IPS DF 19.7 (cell line): ENCODE measurements around the gene GRIN2A.

Experiments
- DNase-seq: peaks from one replicate; pipeline ENCODE4 v3.0.0-alpha.2; 2013; ENCODE audit warnings: low read depth, low spot score

GRIN2A gene

DNA sequence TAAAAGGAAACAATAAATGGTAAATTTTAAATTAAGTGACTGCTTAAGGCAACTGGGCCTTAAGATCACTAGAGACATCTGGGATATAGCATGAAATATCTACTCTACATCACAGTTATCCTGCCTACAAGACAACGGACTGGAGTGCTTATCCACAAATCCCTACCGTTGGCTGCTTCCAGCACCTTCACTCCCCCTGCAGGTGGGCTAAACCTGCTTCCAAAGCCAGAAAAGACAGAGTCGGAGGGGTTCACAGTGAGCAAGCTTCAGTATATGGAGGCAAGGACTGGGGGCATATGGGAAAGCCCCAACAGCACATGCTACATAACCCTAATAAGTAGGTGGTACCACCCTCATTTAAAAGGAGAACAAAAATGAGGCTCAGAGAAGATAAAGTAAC lies 45.3 kb downstream of the GRIN2A start:
- DNase-seq, result no peak

DNA sequence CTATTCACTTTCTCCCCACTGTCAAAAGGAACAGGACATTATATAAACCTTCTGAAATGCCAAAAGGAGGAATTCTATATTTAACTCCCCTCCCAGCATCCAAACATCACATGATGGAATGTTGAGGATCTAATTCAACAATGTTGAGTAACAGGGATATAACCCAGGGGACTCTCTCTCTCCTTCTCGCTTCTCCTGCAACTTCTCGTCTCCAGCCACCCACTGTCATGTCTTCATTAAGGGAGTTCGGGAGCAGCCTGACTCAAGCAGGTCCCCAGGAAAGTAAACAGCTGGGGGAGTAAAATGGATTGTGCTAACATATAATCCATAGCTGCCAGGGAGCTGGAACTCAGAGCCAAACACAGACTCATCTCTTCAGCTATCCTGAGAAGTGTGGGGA lies 51.7 kb downstream of the GRIN2A start:
- no peak for DNase-seq

DNA sequence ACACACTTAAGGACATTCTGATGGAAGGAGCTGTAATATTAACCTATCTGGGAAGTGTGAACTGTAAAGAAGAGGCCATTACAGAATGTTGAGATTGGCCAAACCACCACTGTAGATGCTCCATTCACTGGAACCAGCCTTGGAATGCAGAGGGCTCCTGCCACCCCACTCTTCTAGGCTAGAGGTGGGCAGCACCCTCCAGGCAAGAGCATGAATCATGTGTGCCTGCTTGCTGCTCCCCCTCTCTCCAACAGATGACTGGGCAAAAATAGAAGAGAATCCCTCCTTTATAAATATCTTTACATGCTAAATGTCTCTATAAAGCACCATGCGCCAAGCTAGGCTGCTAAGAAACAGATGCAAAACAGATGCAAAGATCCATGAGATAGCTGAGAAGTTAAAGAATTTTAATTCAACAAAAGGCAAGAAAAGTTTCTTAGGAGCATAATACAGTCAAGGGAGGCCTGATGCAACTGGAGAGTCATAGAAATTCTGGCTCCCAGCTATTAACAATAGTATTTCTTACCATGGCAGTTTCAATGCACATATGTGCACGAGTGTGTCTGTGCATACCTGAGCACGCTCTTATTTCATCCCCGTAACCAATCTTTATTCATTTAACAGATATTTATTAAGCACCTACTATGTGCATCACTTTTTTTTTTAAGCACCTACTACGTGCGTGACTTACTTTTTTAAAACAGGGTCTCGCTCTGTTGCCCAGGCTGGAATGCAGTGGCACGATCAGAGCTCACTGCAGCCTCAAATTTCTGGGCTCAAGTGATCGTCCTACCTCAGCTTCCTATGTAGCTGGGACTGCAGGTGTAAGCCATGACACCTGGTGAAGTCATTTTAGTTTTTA lies 53.6 kb downstream of the GRIN2A start:
- no peak for DNase-seq

DNA sequence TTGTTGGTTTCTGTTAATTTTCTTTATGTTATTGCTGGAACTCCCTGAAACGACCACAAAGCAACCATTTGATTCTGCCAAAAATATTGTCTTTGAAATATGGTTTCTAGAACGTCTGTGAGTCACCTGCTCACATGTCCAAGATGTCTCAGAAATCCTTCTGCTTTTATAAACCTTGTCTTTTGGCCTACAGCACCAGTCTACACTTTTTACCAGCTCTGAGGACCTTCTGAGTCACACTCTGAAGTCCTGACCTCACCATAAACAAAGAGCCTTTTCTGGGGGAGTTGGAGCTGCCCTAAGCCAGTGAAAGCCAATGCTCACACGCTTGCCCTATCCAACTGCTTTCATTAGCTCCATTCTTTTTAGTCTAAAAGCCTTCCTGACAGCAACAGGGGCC lies 55.5 kb downstream of the GRIN2A start:
- no peak for DNase-seq

DNA sequence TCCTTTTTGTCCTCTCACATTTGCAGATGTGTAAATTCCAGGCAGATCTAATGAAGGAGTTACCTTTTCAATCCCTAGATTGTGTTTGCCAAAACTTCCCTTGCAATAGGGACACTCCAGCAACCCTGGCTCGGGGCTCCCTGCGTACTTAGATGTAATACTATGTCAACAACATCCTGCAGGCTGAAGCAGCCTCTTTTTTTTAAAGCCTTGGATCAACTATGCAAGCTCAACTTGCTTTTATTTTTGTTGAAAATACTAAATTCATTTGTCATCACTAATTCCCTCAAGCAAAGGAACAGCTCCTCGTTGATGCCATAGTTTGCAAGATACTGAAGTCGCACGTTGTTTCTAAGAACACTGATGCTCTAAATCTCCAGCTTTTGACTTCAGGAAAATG lies 59.1 kb downstream of the GRIN2A start:
- no peak for DNase-seq

DNA sequence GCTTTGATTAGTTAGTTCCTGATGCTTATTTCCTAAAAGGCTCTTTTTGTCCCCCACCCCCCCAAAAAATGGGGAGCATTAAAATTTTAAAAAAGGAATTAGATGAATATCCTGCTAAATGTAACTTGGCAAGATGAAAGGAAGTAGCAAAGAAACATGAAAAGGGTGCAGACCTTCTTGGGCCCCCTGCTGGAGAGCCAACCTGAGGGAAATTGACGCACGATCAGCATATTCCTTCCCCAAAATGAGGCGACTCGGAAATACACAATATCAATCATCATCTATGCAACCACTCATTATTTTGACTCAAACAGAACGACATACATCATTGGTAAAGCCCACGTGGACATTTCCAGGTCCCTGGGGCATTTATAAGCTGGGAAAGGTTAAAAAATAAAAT lies 59.7 kb downstream of the GRIN2A start:
- DNase-seq, result no peak

DNA sequence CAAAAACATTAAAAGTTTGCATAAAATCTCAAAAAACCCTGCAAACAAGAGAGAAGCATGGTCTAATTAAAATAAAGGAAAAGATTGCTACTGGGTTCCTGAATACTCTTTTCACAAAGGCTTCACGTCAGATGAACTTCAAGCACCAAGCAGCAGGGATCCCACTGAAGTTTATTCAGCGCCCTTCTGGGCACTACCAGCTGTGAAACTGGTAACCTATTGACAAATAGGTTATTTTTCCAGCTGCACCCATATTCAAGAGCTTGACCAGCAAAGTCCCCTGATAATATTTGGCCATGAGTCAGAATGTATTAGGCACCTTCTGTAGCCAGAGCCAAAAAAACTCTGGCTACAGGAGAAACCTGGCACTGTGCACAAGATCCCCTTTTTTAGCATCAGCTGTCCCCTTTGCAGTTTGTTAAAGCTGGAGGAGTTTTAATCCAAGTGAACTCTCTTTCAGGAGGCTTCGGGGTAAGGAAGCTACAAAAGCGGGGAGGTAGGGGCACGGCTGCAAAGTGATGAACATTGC lies 60.3 kb downstream of the GRIN2A start:
- DNase-seq, result no peak

DNA sequence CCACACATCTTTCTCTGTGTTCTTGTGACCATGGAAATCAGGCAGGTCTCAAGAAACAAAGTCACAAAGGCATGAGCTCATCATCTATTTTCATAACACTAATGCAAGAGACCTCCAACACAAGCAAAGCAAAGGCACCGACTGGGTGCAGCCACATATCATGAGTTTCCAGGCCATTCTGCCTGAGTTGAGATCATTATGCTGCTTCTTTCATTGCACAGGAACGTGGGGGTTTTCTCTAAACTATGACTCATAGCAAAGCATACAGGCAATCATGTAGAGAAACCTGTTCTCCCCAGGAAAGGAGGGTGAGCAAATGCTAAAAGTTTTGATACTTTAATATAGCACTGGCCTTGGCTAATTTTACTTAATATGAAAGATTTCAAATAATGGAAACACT lies 60.7 kb downstream of the GRIN2A start:
- DNase-seq, result no peak

DNA sequence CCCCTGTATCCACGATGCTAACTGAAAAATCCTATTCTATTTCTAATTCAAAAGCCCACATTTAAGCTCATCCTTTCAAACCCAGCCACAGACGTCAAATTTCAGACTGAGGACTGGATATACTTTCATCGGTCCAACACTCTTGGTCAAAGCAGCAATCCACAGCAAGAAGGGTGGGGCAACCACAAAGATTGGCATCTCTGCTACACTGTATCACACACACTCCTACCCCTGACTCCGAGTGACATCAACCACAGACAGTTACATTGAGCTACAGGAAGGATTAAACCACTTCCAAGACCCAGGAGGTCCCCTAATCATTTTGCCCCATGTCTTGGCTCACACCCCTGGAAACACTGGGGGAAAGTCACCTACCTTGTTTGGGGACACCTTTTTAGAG lies 61.3 kb downstream of the GRIN2A start:
- no peak for DNase-seq

DNA sequence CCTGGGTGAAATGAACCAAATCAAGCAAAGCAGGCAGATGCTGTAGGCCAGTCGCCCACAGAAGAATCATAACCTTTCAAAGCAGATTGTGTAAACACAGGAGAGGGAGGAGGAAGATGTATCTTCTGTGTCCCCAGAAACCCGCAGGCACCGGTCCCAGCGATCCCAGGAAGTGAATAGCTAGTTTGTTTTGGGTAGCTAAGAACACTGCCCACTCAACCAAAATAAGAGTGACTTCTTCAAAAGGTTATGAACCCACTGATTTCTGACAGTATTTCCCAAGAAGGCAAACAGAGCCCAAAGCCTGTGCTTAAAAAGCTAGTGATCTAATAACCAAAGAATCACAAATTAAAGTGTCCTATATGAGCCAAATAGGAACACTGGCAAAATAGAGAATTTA lies 67.8 kb downstream of the GRIN2A start:
- DNase-seq, result no peak

DNA sequence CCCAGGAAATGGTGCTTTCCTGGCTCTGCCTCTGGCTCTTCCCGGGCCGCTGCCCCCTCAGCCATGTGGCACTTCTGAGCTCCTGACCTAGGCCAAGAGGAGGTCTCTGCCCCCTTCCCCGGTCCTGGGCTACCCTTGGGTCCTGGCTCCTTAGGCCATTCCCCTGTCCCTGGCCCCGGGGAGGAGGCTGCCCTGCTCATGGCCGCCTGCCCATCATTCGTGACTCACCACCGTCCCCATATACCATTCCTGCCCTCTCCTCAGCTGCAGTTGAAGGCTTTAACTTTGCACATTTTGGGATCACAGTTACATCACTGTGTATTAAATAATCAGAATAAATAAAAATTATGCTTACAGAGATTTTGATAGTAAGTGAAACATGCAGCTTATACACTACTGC lies 69.0 kb downstream of the GRIN2A start:
- no peak for DNase-seq

DNA sequence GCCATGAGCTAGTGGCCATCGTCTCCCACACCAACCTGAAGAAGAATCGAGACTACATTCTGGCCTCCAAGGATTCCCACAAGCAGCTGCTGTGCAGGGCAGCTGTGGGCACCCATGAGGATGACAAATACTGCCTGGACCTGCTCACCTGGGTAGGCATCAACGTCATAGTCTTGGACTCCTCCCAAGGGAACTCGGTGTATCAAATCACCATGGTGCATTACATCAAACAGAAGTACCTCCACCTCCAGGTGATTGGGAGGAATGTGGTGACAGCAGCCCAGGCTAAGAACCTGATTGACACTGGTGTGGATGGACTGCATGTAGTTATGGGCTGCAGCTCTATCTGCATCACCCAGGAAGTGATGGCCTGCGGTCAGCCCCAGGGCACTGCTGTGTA lies 70.2 kb downstream of the GRIN2A start:
- no peak for DNase-seq

DNA sequence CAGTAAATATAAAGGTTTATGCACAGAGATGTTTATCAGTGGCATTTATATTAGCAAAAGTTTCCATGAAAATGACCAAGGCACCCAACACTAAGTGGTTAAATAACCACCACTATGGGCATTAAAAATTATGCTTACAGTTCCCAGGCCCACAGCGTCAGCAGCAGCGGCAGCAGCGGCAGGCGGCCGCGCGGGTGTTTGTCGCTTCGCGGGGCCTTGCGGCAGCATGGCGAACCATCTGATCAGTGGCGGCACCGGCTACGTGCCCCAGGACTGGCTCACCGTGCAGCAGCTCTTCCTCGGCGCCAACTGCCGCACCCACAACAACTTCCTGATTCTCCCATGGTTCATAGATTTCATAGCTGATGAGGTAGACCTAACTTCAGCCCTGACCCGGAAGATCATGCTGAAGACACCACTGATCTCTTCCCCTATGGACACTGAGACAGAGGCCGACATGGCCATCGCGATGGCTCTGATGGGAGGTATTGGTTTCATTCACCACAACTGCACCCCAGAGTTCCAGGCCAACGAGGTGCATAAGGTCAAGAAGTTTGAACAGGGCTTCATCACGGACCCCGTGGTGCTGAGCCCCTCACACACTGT lies 71.0 kb downstream of the GRIN2A start:
- DNase-seq, result no peak

DNA sequence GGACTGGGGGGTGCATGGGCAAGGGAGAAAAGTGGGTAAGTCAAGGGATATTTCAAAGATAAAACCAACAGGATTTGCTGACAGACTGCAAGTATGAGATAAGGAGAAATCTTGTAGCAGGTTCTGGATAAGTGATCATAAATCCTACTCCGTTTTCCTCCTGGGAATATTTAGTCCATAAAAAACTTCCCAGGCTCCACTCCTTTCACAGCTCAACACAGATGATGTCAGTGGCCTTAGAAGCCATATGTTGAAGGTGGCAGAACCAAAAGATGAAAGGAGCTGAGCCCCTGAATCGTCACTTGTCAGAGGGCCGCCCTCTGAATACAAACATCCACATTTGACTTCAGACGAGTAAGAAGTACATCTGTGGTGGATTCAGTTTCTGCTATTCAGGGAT lies 71.7 kb downstream of the GRIN2A start:
- DNase-seq, result no peak

DNA sequence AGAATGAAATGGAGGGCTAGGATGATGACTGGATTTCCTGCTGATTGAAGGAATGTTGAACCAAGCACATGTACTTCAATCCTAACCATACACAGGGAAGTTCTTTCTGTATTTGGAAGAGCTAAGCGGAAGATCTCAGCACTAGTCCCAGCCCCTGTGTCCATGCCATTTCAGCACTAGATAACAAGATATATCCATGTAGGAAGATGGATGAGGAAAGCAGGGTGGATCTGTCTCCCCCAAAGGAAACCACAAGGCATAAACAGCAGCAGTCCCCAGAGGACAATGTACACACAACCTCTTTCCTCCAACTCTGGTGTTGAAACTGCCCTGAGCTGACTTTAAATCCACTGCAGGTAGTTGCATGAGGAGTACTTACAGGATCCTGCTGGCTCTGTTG lies 75.1 kb downstream of the GRIN2A start:
- no peak for DNase-seq

DNA sequence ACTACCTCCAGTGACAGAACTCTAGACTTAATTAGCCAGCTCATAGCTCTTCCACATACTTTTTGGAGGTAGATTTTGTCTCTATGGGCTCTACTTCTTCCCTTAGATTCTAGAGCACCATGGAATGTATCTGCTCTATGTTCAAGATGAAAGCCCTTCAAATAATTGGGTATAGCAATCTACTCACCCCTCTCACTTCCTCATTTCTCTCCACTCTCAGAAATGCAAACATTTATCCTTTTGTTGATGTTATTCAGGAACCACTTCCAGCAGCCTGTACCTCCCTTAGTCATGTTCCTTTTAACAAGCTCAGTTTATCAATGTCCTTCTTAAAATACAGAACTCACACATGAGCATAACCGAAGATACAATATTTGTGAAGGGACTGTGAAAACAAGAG lies 78.5 kb downstream of the GRIN2A start:
- DNase-seq, result no peak

DNA sequence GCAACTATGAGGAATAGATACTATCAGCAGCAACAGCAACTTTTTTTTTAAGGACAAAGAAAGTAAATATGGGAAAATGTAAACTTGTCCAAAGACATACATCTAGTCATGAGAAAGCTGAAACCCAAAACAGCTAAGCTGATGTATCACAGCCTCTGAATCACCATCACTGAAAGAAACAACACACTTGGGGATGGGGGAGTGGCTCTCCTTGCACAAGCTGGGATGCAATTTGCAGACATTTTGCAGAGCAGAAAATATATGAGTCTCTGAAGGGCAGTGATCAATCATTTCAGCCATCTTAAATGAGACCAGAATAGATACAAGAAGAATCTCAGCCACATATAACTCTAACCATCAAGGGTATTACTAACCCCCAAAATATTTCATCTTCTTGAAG lies 79.1 kb downstream of the GRIN2A start:
- no peak for DNase-seq

DNA sequence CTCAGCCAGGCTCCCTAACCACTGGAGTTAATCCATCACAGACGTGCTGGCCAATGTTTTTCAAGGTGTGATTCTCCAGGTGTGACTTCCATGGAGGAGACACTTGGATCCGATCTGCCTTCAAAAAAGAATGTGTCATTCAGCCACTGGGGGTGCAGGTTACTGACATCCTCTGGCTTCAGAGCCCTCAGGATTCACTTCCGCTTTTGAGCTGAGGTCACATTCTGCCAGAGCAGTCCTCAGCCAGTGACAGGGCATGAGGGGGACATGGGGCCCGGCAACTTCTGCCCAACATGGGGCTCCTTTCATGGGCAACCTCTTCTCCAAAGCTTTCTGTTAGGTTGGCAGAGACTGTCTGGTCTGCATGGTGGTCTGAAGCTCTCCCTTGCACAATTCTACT lies 81.4 kb downstream of the GRIN2A start:
- no peak for DNase-seq

DNA sequence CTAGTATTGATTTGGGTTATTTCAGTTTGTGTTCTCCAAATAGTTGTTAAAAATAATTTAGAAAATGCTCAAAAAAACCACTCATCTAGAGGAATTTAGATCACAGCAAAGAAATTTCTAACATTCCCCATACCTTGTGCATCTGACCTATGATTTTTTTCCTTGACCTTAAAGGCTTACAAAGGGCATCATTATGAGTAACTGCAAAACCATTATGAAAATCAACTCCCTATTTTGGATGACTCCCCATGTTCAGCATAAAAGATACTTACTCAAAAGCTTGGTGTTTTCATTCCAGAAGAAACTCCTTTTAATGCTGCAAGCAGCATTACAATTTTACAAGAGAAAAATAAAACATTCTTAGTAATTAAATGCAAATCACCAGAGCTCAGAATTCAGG lies 83.2 kb downstream of the GRIN2A start:
- DNase-seq, result no peak

DNA sequence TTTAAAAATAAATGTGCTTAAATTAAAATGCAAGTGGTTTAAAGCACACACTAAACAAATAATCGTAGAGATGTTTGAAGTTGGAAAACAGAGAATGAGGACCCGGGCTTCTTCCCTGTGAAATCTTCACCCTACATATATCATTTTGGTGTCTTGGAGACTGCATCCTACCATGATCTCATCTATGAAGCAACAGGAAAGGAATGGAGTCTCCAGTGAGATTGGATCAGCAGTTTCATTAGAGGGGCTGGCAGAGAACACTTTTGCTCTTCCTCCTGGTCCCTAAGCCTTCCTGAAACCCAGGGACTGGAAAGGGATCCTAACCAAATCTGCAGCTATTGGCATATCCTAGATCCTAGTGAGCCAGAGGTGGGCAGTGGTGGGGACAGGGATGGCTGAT lies 85.0 kb downstream of the GRIN2A start:
- no peak for DNase-seq

DNA sequence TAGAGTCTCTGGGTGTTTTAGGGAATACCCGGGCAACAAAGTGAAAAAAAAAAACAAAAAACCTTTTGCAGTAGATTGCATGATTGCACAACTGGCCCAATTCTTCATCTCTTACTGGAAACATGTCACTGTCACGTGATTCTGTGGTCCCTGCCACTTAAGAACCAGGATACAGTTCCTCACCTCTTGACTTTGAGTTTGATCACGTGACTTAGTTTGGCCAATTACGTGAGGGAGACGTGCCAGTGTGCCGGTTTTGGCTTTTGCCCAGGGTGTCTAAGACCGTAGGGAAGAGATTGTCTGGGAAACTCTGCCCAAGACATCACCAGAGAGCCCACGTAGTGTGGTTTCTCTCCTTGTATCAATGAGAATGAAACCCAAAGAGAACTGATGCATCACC lies 88.7 kb downstream of the GRIN2A start:
- DNase-seq, result no peak

DNA sequence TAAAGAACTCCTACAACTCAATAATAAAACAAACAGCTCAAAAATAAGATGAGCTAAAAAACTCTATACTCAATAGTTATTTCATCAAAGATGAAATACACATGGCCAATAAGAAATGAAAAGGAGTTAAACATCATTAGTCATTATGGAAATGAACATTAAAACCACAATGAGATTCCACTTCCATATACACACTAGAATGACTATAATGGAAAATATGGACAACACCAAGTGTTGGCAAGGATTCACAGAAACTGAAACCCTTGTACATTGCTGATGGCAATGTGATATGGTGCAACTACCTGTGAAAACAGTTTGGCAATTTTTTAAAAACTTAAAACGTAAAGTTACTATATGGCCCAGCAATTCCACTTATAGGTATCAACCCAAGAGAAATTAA lies 91.4 kb downstream of the GRIN2A start:
- DNase-seq, result no peak

DNA sequence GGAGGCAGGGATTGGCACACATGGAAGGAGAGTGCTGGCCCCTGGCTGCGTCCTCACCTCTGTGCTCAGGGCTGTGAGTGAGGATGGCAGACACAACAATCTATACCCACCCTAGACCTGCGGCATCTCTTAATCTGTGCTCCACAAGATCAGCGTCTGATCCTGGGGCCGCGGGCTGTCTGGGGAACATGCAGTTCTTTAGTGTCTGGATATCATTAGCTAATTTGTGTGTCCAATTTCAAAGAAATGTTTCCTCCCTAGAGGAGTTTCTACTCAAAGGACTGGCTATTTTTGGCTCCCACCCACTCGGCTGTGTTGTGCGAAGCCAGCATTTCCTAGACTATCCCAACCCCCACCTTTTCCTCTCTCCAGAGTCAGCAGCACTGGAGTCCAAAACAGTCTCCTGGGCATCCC lies 93.8 kb downstream of the GRIN2A start:
- DNase-seq, result no peak
